ENCODE results near the gene AFTPH.

- TF ChIP-seq POLR2AphosphoS5 (IDR thresholded peaks at IDR 0.05; ENCODE audit: low read depth, low read length) (no peak), POLR2A (IDR thresholded peaks at IDR 0.05; ENCODE audit: low read depth, low read length) (no peak)
These were observed 117.5 kb downstream of the AFTPH start for GRCh38 chr2:64641599-64641998.

Measured in GM12891 (cell line).